ENCODE results near the gene CAP1. TPM values are rescaled to one million over a fixed set of nuclear protein-coding genes. Genes with fewer than 3 reads are reported as not detected.

The CAP1 gene
- polyA plus RNA-seq, 1 donor from 2014 or later, result 162 TPM

DNA sequence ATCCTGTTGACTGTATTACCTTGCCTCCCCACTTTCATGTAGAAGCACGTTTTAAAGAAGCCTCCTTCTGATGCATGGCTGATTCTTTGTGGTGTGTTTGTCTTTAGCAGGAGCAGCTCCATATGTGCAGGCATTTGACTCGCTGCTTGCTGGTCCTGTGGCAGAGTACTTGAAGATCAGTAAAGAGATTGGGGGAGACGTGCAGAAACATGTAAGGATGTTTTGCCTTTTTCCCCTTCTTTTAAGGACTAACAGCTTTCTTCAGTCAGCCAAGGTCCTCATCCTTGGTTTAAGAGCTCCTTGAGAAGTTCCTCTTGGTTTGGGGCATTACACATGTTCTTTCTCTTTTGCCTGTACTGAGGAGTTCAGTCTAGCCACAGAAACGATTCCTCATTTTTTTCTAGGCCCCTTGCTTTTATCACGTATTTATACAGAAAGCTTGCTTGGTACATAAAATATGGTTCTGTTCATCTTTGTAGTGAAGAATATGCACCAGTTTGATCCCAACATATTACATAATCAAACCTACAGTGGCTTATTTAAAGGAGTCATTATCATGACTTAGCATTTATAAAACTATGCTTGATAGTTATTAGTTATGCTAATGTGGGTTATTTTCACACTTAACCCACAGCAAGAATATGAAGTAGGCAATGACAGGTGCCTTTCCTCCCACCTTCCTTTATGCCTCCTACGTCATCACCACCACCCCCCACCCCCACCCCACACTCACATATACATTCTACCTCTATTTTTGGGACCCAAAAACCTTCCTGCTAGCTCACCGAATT lies 19.6 kb downstream of the CAP1 start:
- no peak overlapping the region for H2AFZ ChIP-seq (ENCODE audit: low read depth, low read length)
- H4K20me1 ChIP-seq (ENCODE audit: insufficient read depth), result no peaks in the 10 kb centered on the region
- H3K9me3 ChIP-seq (ENCODE audit: low read length), result no peaks in the 10 kb centered on the region
- no peak overlapping the region for H3K27ac ChIP-seq (ENCODE audit: low read length)
- H3K79me2 ChIP-seq (replicated peaks; ENCODE audit: insufficient read depth, low read length), result peaks cover 6% of the 10 kb centered on the region
- no peak overlapping the region for H3K9ac ChIP-seq (ENCODE audit: low read length)
- no peaks in the 10 kb centered on the region for H3F3A ChIP-seq (ENCODE audit: insufficient read depth, low read length, poor library complexity, severe bottlenecking)
- H3K4me3 ChIP-seq (ENCODE audit: low read length), result no peak overlapping the region
- H3K27me3 ChIP-seq (ENCODE audit: insufficient read depth, low read depth, low read length), result no peaks in the 10 kb centered on the region
- TF ChIP-seq EZH2 (IDR thresholded peaks at IDR 0.05; ENCODE audit: borderline replicate concordance, insufficient read depth, low read length, poor library complexity, severe bottlenecking), result no peak
- TF ChIP-seq EP300 (conservative IDR thresholded peaks at IDR 0.05; ENCODE audit: poor library complexity, severe bottlenecking), result no peak
- no peak for TF ChIP-seq TAF1 (IDR thresholded peaks at IDR 0.05; ENCODE audit: low read depth)
- no peak for TF ChIP-seq MXI1 (conservative IDR thresholded peaks at IDR 0.05; ENCODE audit: poor library complexity, severe bottlenecking)
- TF ChIP-seq POLR2AphosphoS5 (IDR thresholded peaks at IDR 0.05), result no peak
- no peak for TF ChIP-seq RAD21 (conservative IDR thresholded peaks at IDR 0.05)
- TF ChIP-seq SMC3 (conservative IDR thresholded peaks at IDR 0.05; ENCODE audit: poor library complexity), result no peak
- TF ChIP-seq, protein P1, sequence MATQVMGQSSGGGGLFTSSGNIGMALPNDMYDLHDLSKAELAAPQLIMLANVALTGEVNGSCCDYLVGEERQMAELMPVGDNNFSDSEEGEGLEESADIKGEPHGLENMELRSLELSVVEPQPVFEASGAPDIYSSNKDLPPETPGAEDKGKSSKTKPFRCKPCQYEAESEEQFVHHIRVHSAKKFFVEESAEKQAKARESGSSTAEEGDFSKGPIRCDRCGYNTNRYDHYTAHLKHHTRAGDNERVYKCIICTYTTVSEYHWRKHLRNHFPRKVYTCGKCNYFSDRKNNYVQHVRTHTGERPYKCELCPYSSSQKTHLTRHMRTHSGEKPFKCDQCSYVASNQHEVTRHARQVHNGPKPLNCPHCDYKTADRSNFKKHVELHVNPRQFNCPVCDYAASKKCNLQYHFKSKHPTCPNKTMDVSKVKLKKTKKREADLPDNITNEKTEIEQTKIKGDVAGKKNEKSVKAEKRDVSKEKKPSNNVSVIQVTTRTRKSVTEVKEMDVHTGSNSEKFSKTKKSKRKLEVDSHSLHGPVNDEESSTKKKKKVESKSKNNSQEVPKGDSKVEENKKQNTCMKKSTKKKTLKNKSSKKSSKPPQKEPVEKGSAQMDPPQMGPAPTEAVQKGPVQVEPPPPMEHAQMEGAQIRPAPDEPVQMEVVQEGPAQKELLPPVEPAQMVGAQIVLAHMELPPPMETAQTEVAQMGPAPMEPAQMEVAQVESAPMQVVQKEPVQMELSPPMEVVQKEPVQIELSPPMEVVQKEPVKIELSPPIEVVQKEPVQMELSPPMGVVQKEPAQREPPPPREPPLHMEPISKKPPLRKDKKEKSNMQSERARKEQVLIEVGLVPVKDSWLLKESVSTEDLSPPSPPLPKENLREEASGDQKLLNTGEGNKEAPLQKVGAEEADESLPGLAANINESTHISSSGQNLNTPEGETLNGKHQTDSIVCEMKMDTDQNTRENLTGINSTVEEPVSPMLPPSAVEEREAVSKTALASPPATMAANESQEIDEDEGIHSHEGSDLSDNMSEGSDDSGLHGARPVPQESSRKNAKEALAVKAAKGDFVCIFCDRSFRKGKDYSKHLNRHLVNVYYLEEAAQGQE (IDR thresholded peaks at IDR 0.05; ENCODE audit: borderline replicate concordance), result no peak
- TF ChIP-seq, protein P2, sequence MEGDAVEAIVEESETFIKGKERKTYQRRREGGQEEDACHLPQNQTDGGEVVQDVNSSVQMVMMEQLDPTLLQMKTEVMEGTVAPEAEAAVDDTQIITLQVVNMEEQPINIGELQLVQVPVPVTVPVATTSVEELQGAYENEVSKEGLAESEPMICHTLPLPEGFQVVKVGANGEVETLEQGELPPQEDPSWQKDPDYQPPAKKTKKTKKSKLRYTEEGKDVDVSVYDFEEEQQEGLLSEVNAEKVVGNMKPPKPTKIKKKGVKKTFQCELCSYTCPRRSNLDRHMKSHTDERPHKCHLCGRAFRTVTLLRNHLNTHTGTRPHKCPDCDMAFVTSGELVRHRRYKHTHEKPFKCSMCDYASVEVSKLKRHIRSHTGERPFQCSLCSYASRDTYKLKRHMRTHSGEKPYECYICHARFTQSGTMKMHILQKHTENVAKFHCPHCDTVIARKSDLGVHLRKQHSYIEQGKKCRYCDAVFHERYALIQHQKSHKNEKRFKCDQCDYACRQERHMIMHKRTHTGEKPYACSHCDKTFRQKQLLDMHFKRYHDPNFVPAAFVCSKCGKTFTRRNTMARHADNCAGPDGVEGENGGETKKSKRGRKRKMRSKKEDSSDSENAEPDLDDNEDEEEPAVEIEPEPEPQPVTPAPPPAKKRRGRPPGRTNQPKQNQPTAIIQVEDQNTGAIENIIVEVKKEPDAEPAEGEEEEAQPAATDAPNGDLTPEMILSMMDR (IDR thresholded peaks at IDR 0.05; ENCODE audit: poor library complexity, severe bottlenecking), result no peak
- H3K9me2 ChIP-seq (ENCODE audit: insufficient read depth, low read length), result no peaks in the 10 kb centered on the region
- H3K36me3 ChIP-seq (ENCODE audit: insufficient read depth, low read length), result peaks cover 9% of the 10 kb centered on the region
- no peak overlapping the region for H3K4me2 ChIP-seq (ENCODE audit: low read length)

DNA sequence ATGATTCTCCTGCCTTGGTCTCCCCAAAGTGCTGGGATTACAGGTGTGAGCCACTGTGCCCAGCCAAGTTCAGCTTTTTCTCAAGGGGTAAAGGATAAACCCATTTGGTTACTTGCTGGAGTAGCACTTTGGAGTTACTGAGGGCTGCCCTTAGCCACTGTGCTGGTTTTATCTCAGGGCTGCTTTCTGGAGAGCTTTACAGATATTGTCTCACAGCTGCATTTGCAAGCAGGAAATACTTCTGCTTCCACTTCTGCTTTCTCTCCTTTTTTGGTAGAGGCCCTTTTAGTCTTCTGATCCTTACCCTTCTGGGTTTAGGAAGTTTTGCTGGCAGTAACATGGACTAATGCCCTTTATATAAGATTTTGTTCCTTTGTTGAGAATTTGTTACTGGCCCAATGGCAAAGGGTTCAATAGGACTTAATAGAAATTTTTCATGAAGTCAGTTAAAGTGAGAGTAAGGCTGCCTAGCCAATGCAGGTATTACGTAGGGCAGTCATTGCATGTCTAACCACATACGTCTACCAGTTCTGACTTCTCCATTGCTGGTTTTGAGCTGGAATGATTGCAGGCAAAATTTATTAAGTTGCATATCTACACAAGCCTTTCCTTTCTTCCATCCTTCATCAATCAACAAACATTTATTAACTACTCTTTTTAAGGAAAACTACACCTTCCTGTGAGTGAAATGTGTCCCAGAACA lies 24.4 kb downstream of the CAP1 start:
- no peaks in the 10 kb centered on the region for H3K9me3 ChIP-seq (ENCODE audit: low read length)
- no peak overlapping the region for H3K4me2 ChIP-seq (ENCODE audit: low read length)
- H3F3A ChIP-seq (ENCODE audit: insufficient read depth, low read length, poor library complexity, severe bottlenecking), result no peaks in the 10 kb centered on the region
- peaks cover 23% of the 10 kb centered on the region for H3K36me3 ChIP-seq (ENCODE audit: insufficient read depth, low read length)
- H3K9me2 ChIP-seq (ENCODE audit: insufficient read depth, low read length), result no peaks in the 10 kb centered on the region
- TF ChIP-seq EP300 (conservative IDR thresholded peaks at IDR 0.05; ENCODE audit: poor library complexity, severe bottlenecking), result no peak
- no peak for TF ChIP-seq MXI1 (conservative IDR thresholded peaks at IDR 0.05; ENCODE audit: poor library complexity, severe bottlenecking)
- no peak for TF ChIP-seq EZH2 (IDR thresholded peaks at IDR 0.05; ENCODE audit: borderline replicate concordance, insufficient read depth, low read length, poor library complexity, severe bottlenecking)
- TF ChIP-seq, protein P1 (IDR thresholded peaks at IDR 0.05; ENCODE audit: borderline replicate concordance), result no peak
- TF ChIP-seq POLR2AphosphoS5 (IDR thresholded peaks at IDR 0.05), result no peak
- TF ChIP-seq, protein P2 (IDR thresholded peaks at IDR 0.05; ENCODE audit: poor library complexity, severe bottlenecking), result no peak
- no peak for TF ChIP-seq TAF1 (IDR thresholded peaks at IDR 0.05; ENCODE audit: low read depth)
- no peak for TF ChIP-seq SMC3 (conservative IDR thresholded peaks at IDR 0.05; ENCODE audit: poor library complexity)
- no peak for TF ChIP-seq RAD21 (conservative IDR thresholded peaks at IDR 0.05)
- H3K79me2 ChIP-seq (replicated peaks; ENCODE audit: insufficient read depth, low read length), result no peaks in the 10 kb centered on the region
- no peak overlapping the region for H2AFZ ChIP-seq (ENCODE audit: low read depth, low read length)
- no peak overlapping the region for H3K27ac ChIP-seq (ENCODE audit: low read length)
- H4K20me1 ChIP-seq (ENCODE audit: insufficient read depth), result no peaks in the 10 kb centered on the region
- no peaks in the 10 kb centered on the region for H3K27me3 ChIP-seq (ENCODE audit: insufficient read depth, low read depth, low read length)
- H3K4me3 ChIP-seq (ENCODE audit: low read length), result no peak overlapping the region
- H3K9ac ChIP-seq (ENCODE audit: low read length), result no peak overlapping the region

Data from neural cell (in vitro differentiated cells).